ENCODE results near the gene OR5A1.
"Not testable (repeated sequence)": the region's sequence is repeated elsewhere in the genome, so short reads cannot be mapped to it uniquely, and the experiment has no call there.

Gene OR5A1

DNA sequence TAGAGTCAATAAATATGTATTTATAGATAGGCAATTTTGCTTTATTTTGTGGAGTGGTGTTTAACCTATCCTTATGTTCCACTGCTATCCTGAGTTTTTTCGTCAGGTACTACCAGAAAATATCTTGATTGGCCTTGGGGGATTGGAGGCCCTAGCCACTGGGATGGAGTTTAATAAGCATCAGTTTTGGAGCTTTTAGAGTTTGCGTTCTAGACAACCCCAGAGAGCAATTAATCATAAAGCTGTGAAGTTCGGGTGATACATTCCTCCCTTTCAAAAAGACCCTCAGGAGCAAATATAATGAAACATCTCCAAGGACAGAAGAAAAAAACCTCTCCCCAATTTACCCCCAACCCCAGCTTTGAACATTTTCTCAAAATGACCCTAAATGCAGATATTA, at the start of gene OR5A1:
Gene OR5A1 (plus strand): TSS at position 301 of the 400 bp plus-strand sequence. CDS start 6,700 bp downstream, outside the sequence.
- DNase-seq = no peak

DNA sequence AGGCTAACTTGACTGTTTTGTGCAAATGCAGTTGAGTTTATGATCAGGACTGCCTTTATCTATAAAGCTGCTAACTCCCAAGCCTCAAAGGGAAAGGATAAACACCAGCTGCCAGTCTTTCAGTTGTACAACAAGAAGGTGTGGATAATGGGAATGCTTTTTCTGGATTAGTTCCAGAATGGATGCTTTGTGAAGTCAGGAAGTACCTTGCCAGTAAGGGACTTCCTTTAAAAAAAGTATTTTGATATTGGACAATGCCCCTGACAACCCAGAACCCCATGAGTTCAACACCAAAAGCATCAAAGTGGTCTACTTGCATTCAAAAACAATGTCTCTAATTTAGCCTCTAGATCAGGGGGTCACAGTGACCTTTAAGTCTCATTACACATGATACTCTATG, 42.1 kb upstream of the OR5A1 start:
- no peak for DNase-seq

DNA sequence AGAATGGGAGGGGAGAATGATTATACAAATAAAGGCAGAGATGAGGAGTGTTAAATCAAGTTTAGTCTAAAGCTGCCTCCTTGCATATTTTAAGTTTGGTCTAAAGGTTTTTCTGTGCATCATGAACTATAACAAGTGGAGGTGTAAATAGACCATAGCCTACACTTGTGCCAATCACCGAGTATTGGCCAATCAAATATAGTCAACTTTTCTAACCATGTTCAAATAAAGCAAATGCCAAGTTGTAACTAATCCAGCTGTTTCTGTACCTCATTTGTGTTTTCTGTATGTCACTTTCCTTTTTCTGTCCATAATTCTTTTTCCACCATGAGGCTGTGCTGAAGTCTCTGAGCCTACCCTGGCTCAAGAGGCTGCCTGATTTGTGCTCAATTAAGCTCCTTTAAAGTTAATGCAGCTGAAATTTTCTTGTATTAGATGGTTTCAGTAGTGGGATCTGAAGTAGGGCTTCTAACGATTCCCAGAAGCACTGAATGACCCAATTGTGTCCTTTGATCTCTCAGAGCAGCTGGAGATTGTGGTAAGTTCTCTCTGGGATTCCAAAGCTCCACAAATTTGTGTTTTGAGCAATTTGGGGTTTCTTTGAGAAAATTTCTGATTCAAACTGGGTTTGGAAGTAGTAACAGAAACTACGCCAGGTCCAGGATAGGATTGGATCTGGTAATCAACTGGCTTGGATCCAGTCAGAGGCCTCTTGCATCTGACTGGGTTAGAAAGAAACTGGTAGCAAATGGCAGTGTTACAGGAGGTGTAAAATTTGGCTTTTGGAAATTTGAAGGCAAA, 35.6 kb upstream of the OR5A1 start:
- DNase-seq = no peak

DNA sequence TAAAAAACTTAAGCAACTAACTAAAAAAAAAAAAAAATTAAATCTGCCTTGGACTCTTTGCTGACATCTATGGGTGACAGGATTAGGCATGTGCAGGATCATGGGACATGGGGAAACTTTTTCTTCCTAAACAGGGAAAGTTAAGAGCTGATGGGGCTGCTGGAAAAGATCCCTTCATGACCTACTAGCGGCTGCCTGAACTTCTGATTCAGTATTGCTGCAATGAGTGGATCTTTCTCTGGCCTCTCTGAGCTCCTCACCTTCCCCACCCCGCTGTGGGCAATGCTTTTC, 35.1 kb upstream of the OR5A1 start:
- DNase-seq = no peak

DNA sequence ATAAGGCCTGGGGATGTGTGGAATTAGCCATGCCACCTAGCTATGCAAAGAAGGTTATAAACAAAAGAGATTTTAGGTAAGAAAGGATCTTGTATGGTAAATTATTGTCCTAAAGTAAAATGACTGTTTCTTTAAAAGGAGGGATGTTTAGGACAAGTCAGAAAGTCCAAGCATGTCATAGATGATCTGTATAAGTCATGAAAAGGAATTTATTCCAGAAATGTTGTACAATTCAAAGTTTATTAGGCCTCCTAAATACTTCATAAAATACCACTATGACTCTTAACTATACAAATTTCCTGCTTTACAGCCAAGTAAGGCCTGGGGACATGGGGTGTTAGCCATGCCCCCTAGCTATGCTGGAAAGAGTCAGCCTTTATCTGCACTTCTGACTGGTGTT, 32.7 kb upstream of the OR5A1 start:
- no peak for DNase-seq

DNA sequence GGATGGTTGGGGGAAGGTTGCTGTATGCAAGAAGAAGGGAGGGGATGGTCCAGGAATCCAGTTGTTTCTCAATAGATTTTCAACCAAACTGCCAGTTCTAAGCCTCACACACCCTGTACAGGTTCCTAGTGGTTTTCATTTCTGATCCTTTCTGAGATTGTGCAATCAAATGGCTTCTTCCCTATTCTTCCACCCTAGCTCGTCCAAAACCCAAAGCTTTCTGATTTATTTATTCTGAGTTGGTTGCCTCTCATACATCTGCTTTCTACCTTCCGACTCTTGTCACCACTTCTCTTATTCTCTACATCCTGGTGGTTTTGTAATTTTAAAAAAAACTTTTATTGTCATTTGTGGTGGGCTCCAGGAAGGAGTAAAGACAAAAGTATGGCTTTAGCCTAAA, 22.6 kb upstream of the OR5A1 start:
- no peak for DNase-seq

DNA sequence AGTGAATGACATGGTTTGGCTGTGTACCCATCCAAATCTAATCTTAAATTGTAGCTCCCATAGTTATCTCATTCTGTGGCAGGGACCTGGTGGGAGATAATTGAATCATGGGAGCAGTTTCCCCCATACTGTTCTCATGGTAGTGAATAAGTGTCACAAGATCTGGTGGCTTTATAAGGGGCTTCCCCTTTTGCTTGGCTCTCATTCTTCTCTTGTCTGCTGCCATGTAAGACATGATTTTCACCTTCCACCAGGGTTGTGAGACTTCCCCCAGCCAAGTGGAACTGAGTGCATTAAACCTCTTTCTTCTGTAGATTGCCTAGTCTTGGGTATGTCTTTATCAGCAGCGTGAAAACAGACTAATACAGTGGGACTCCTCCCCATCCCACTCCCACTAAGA, 21.2 kb upstream of the OR5A1 start:
- DNase-seq = no peak

DNA sequence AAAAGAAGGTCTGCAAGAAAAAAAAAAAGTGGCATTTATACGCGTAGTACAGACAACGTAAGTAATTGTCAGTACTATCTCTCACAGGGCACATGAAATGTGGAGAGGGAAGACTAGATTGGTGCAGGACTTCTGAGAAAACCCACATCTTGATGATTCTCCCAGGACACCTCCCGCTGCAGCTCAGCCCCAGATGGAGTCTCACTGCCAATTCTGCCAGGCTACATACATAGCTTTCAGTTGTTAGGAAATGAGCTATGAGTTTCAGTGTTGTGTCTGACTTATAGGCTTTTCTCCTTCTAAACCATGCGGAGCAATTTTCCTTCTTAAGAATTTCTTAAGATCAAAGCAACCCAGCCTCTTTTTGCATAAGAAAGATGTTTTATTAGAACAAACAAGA, 19.7 kb upstream of the OR5A1 start:
- DNase-seq = no peak

DNA sequence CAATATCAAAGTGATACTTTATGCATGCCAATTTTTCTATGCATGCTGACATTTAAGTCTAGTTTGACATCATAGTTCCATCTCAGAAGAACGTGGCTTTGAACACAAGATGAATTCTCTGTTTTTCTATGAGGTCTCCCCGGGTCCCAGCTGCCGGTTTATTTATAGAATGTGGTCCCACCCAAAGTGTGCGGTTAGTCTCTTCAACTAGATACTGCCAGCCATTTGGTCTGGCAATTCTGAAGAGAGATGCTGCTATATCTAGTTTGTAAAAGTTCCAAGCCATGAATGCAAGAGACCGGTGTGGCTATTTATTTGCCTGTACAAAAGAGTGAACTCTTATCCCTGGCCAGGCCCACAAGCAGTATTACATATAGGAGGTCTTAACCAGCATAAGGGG, 19.2 kb upstream of the OR5A1 start:
- no peak for DNase-seq

DNA sequence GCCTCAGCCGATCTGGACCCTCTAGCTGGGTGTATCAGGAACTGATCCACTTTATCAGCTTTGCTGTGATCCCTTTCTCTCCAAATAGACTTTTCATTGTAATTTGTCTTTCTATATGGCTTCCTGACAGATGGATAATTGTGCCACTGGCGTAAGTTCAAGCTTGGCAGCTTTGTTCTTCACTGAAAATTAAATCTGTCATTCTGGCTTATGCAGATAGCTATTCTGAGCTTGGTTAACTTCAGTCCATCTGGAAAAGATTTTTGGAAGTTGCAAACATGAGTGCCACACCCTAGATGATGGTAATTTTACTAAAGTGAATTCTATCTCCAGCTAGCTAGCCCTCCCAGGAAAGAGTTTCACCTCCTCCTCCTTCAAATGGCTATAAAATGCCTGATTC, 18.1 kb upstream of the OR5A1 start:
- DNase-seq = no peak

DNA sequence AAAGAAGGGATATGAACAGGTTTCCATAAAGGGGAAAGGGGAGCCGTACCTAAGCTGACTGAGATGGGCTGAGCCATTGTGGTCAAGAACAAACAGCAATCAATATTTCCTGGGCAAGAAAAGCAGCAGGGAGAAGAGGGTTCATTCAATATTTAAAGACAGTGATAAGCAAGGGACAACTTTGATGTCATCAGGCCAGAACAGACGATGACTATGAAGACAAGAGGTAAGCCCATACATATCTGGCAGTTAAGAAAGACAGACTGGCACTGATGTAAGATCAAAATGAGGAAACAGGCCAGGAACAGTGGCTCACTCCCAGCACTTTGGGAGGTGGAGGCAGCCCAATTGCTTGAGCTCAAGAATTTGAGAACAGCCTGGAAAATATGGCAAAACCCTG, 12.4 kb upstream of the OR5A1 start:
- no peak for DNase-seq

DNA sequence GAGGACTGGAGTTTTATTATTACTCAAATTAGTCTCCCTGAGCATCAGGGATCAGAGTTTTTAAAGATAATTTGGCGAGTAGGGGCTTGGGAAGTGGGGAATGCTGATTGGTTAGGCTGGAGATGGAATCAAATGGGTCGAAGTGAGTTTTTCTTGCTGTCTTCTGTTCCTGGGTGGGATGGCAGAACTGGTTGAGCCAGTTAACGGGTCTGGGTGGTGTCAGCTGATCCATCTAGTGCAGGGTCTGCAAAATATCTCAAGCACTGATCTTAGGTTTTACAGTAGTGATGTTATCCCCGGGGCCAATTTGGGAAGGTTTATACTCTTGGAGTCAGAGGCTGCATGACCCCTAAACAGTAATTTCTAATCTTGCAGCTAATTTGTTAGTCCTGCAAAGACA, 11.1 kb upstream of the OR5A1 start:
- no peak for DNase-seq

DNA sequence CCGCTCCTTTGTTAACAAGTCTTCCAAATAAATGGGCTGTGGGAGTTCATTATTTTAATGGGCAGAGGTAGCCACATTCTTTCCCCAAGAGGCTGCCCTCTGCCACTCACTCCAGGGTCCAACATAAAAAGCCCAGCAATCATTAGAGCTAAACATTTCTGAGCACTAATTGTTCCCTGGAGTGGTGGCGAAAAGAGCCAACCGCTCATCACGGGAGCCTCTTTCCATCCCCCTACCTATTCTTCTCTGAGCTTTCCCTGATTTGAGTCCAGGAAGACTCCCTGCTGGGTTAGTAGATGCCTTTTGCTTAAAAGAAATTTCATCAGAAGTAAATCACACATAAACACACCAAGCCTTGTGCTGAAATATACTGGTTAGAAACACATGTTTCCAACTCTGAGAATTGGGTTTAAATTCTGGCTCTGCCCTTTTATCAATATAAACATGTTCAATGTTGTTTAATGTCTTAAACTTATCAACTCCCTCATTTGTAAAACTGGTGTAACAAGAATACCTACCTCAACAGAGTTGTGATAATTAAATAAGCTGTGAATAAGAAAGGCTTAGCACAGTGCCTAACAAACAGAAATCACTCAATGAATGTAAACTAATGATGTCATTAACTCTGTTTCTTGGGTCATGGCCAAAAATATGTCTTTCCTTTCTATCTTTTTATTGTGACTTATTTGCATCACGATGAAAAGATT, 9.8 kb upstream of the OR5A1 start, which contains the start of gene OR5A2:
Gene OR5A2 (minus strand): TSS at position 53 of the 707 bp plus-strand sequence. CDS start 3,460 bp downstream, outside the sequence.
- no peak for DNase-seq

DNA sequence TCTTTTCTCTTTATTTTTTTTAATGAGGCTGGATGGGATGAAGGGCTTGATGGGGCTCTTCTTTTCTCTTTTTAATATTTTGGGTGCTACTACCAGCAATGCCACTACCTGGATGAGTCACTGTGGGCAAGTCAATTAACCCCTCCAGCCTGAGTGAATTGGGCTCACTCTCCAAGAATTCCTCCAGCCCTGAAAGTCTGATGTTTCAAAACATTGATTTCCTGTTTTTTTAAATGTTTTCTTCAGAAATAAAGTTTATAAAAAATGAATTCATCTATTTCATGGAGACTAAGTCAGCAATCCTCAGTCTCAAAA, 9.2 kb upstream of the OR5A1 start:
- DNase-seq = no peak

DNA sequence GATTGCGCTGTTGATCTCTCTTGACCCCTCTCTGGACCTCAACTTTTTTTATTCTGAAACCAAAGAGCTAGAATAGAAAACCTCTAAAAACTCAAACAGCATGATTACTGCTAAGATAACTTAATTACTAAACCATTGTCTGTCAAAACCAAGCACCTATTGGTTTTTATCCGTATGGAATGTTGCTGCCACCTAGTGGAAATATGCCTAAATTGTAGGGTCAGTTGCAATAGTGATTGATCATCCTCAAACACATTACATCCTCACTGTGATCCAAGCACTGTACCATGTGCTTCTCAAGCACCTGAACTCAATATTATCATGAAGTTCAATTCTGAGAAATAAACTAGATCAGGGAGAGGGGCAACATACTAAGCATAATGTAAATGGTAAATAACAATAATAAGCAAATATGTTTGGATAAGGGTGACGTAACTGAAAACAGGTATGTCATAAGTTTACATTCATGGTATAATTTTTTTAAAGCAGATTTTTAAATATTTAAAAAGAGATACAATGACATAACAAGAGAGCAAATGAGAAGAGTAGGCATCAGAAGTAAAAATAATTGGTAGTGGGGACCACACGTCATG, 6.2 kb upstream of the OR5A1 start:
- no peak for DNase-seq

DNA sequence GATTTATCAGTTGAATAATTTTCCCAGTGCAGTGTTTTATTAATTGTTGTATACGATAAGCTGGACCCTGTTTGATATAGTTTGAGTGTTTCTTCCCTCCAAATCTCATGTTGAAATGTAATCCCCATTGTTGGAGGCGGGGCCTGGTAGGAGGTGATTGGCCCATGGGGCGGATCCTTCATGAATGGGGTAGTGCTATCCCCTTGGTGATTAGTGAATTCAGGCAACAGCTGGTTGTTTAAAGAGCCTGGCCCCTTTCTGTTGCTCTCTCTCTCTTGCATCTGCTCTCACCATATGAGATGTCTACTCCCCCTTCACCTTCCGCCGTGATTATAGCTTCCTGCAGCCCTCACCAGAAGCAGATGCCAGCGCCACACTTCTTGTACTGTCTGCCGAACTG, 1.5 kb downstream of the OR5A1 start:
- no peak for DNase-seq

DNA sequence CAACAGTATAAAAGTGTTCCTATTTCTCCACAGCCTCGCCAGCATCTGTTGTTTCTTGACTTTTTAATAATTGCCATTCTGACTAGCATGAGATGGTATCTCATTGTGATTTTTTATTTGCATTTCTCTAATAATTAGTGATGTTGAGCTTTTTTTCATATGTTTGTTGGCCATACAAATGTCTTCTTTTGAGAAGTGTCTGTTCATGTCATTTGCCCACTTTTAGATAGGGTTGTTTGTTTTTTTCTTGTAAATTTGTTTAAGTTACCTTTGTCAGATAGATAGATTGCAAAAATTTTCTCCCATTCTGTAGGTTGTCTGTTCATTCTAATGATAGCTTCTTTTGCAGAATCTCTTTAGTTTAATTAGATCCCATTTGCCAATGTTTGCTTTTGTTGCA, 9.4 kb downstream of the OR5A1 start:
- DNase-seq = not testable (repeated sequence)

DNA sequence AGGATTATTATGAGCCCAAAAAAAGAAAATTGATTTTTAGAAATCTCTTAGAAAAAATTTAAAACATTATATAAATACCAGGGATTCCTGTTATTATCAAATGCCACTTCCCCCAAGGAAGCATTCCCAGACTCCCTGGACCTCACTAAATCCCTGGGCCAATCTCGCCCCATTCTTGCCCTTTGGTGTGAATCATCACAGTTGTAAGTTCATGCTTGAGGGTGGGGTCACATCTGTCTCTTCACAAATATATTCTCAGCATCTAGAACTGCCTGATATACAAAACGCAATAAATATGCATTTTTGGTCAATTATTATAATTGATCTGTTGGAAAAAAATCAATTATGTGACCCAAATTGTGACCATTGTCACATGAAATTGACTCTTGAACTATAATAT, 12.2 kb downstream of the OR5A1 start:
- DNase-seq = no peak

DNA sequence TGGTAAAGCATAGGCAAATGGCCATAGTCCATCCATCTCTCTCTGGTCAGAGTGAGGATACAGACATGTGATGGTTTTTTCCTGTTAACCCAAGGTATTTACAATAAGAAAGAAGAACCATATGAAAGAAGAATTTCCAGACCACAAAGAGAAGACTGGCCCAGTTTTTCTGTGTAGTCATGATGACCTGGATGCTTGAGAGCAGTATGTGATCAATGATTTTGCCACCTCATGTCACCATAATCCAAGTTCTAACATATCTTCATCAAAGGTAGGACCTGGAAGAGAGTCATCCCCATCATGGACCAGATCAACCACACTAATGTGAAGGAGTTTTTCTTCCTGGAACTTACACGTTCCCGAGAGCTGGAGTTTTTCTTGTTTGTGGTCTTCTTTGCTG, 20.4 kb downstream of the OR5A1 start, which contains the start of gene OR4D6:
Gene OR4D6 (plus strand): TSS at position 301 of the 400 bp plus-strand sequence. CDS start 0 bp downstream, at position 301.
- no peak for DNase-seq

DNA sequence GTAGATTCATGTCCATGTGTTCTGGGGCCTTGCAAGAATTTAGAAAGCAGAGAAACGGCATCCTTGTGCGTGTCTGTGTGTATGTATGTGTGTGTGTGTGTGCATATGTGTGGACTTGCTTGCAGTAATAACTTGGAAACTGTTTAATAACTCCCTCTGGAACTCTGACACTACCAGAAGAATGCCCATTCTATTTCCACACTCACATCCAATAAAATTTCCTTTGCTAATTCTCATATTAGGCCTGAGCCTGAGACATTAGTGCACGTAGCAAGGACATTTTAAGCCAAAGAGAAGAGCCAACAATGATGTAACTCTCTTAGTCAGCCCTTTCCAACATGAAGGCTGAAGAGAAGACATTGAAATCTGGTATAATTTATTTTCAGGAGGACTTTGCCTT, 23.6 kb downstream of the OR5A1 start:
- DNase-seq = no peak

DNA sequence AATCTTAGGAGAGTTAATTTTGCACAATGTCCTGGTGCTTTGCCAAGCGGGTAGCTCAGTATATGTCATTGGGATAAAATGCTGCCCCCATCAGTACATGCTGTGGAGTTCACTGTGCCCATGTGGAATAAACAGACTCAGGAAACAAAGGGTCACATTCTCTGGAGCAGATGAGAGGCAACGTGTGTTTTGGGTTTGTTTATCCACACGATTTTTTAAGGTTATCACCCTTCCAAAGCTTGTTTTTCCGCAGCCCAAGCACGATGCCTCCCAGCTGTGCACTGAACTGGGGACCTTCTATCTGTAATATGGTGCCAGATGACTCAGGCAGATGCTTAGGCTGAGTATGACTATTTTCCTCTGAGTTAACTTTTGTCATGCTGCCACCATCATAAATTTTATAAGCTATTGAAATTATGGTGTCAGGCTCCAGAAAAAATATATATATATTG, 26.9 kb downstream of the OR5A1 start:
- DNase-seq = no peak

DNA sequence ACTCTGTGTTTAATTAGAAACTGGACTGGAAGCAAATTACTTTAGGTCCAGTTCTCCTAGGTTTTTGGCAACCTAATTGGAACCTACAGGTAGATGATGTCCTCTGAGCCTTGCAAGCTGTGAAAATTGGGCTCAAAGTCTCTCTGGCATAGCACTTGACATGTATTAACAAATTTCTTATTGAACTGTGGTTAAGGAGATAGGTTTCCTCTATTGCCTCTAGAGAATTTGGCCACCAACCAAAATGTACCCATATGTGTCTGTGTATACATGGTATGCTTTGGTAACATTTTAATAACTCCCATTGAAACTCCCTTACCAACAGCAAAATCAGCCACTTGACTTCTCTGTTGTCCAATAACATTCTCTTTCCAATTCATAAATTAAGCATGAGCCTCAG, 36.7 kb downstream of the OR5A1 start, which contains the start of gene OR4D10:
Gene OR4D10 (plus strand): TSS at position 301 of the 400 bp plus-strand sequence. CDS start 4,115 bp downstream, outside the sequence.
- DNase-seq = no peak

DNA sequence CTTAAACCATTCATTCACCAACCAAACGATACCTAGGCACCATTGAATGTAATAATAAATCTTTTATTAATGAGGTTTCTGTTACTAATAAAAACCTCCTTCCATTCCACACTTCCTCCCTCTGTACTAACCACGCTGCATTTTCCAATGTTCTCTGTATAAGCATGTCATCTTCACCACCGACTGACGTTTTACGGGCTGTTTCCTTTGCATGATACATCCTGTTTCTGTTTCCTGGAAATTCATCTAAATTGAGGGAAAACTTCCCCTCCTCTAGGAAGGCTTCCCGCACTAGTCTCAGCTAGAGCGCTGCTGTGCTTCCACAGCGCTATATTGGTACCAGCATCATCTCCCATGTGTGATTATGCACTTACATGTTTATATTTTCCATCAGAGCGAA, 38.9 kb downstream of the OR5A1 start:
- no peak for DNase-seq

DNA sequence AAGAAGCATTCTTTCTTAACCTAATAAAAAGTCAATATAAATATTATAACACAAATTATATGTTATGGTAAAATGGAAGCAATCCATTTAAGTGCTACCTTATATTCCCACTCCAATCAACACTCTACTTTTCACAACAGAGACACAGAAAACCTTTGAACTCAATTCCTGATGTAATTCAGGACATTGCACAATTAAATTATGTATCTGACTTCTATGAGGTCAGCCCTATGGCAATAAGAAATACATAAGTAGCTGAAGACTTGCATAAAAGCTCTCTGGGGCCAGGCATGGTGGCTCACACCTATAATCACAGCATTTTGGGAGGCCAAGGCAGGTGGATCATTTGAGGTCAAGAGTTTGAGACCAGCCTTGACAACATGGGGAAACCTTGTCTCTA, 43.6 kb downstream of the OR5A1 start:
- DNase-seq = no peak
